ENCODE measurements around the gene MICU2.

GRCh38 chr13:21517576-21517975 lies 86.4 kb downstream of the MICU2 start:
- TF ChIP-seq CTCF (IDR thresholded peaks at IDR 0.05; ENCODE audit: extremely low read depth in 1 of 2, insufficient read depth in 1 of 2, low read depth in 1 of 2, low read length in 2 of 2) (no peak), MAX (IDR thresholded peaks at IDR 0.05; ENCODE audit: insufficient read depth, insufficient read length) (no peak), POLR2A (IDR thresholded peaks at IDR 0.05; ENCODE audit: low read depth, low read length) (no peak)

All from endothelial cell of umbilical vein (primary cell).